ENCODE data around the gene ST3GAL2.
"Not testable (repeated sequence)": the region's sequence is repeated elsewhere in the genome, so short reads cannot be mapped to it uniquely, and the experiment has no call there.

Gene ST3GAL2

DNA sequence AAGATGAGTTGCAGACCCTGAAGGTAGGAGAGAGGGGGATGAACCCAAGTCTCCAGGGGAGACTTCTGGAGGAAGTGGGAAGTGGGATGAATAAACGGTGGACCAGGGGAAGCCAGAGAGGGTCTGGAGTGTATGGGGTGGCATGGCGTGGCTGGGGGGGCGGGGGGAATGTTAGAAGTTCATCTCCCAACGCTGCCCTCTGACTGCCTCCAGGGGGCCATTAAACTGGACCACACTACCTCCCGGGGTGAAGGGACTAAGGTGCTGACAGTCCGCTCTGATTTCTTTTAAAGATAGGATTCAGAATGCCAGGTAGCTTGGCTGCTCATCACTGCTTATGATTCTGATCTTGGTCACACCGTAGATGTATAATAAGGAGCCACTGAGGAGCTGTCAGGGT is 21.2 kb downstream of the ST3GAL2 start:
- no peak for DNase-seq (ENCODE audit: low read depth)

DNA sequence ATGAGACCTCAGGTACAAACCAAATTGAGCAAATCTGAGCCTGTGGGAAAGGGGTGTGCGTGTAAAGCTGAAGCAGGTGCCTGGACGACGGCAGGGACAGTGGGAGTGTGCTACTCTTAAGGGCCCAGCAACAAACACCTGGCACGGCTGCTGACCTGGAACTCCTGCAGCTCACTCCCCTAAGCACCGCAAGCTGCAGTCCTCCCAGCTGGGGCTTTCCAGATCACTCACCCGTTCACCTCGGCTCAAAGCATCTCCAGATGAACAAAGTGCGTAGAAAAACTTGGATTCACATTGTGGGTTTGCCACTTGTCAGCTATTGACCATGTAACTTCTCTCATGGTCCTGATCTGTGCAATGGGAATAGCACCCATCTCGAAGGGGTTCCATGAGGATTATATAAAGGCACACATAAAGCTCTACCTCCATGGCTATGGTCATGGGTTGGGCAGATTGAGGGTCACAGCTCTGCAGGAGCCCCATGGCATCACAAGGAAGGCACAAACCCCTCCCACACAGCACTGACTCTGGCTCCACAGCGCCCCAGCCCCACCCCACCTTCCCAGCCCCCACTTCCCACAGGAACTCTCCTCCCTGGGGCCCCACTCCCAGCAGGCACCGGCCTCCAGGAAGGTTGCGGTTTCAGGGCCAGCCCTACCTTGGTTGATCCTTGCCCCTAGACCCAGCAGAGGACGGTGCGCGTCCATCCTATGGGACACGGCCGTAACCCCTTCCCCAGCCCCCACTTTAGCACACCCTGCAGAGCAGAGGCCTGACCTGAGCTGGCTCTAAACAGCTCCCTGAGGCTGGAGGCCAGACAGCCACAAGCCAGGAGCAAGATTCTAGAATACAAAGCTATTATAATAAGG is 21.9 kb downstream of the ST3GAL2 start:
- DNase-seq (ENCODE audit: low read depth) = no peak

DNA sequence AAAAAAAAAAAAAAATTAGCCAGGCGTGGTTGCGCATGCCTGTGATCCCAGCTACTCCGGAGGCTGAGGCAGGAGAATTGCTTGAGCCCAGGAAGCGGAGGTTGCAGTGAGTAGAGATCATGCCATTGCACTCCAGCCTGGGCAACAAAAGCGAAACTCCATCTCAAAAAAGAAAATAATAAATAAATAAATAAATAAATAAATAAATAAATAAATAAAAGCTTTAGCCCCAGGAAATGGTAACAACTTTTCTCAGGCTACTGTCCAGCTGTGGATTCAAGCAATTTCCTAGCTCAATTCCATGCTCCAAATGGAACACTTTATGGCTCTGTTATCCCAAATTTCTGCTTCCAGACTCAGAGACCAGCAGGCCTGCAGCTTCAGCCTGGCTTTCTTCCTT is 25.3 kb downstream of the ST3GAL2 start:
- DNase-seq (ENCODE audit: low read depth) = not testable (repeated sequence)

DNA sequence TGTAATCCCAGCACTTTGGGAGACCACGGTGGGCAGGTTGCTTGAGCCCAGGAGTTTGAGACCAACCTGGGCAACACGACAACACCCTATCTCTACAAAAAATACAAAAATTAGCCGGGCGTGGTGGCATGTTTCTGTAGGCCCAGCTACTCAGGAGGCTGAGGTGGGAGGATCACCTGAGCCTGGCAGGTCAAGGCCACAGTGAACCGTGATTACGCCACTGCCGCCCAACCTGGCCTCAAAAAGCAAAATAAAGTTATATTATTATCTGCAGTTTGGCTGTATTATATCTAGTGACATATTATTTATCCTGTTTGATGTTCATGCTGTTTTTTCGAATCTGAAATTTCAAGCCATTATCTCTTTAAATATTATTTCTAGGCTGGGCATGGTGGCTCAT is 26.5 kb downstream of the ST3GAL2 start:
- DNase-seq (ENCODE audit: low read depth) = no peak

DNA sequence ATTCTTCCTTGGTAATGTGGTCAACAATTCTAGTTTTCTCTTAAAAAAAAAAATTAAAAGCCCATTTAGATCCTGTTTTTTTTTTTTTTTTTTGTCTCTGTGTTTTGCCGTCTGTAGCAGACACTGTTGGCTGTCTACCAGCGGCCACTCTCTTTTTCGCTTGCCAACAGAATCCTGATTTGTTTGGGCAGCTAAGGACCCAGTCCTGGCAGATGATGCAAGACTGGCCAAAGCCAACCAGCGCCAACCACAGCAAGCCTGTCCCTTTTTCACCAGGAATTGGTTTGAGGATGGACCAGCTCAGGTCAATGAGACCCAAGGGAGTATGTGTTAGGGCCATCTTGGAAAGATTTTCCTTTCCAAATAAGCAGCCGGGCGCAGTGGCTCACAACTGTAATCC is 28.2 kb downstream of the ST3GAL2 start:
- DNase-seq (ENCODE audit: low read depth) = no peak

DNA sequence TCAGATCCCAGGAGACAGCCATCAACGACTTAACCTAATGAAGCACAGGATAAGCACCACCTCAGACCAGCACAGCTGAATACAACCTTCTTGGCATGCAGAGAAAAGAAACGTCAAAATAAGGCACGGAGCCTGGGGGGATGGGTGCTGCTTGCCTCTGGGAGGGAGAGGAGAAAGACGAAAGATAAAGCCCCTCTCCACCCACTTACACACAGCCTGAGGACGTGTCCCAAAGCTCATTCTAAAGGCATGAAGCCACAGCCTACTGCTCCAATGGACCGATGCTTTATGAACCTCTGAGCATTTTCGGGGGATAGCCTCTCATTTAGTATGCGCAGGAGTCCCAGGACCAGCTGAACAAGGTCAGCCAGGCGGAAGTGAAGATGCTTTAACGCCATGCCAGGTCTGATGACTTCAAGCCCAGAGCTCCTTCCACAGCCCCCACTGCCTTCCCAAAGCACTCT is 31.1 kb downstream of the ST3GAL2 start:
- DNase-seq (ENCODE audit: low read depth) = no peak

DNA sequence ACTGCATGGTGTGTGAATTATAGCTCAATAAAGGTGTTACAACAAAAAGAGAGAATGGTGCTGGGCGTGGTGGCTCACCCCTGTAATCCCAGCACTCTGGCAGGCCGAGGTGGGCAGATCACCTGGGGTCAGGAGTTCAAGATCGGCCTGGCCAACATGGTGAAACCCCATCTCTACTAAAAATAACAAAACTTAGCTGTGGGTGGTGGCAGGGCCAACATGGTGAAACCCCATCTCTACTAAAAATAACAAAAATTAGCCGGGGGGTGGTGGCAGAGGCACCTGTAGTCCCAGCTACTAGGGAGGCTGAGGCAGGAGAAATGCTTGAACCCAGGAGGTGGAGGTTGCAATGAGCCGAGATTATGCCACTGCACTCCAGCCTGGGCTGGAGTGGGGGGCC is 32.8 kb downstream of the ST3GAL2 start:
- not testable (repeated sequence) for DNase-seq (ENCODE audit: low read depth)

DNA sequence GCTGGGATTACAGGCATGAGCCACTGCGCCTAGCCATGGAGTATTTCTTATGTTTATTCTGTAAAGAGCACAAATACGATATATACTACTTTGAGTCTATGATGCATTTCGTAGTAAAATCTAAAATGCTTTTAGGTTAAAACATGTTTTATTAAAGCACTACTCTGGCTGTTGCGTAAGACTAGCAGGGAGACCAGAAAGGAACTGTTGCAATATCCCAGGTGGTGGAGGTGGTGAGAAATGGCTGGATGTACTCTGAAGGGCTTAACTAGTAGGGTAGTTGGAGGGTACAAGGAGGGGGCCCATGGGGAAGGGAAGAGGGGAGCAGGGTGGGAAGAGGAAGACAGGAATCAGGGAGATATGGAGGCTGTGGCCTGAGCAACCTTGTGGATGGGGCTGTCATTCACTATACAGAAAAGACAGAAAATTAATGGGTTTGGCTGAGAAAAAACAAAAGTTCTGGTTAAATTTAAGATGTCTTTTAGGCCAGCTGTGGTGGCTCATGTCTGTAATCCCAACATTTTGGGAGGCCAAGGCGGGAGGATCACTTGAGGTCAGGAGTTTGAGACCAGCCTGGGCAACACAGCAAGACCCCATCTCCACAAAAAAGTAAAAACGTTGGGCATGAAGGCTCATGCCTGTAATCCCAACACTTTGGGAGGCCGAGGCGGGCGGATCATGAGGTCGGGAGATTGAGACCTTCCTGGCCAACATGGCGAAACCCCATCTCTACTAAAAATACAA is 35.8 kb downstream of the ST3GAL2 start:
- no peak for DNase-seq (ENCODE audit: low read depth)

DNA sequence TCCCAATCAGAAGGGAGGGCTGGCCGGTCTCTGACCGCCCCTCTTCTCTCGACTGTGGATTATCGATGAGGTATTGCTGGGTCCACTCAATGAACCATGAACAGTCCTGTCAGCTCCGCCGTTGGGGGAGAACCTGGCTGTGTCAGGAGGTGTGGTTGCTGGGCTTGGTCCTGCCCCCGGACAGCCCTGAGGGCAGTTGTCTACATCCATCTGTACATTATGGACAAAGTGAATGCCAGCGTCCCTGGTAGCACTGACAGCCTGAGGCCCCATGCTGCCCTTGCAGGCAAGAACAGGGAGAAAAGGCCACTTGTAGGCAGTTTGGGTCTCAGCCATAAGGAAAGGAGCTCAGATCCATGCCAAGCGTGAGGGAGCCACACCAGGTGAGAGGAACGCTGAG is 38.9 kb downstream of the ST3GAL2 start:
- DNase-seq (ENCODE audit: low read depth) = no peak

DNA sequence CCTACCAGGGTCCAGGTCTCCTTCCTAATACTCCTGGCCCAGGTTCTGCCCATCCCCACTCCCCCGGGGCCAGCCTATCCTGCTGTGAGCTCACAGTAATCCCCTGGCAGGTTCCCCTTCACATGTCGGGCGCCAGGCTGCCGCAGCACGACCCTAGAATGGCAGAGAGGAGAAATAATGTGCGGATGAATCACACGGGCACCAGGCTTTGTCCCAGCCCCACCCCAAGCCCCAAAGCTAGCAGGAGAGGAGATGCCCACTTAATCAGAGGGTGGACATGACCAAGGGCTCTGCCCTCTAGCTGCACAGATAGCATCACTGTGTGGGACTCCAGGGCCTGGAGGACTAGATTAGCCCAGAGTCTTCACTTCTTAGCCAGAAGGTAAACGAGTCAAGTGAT is 39.5 kb downstream of the ST3GAL2 start:
- DNase-seq (ENCODE audit: low read depth) = no peak

DNA sequence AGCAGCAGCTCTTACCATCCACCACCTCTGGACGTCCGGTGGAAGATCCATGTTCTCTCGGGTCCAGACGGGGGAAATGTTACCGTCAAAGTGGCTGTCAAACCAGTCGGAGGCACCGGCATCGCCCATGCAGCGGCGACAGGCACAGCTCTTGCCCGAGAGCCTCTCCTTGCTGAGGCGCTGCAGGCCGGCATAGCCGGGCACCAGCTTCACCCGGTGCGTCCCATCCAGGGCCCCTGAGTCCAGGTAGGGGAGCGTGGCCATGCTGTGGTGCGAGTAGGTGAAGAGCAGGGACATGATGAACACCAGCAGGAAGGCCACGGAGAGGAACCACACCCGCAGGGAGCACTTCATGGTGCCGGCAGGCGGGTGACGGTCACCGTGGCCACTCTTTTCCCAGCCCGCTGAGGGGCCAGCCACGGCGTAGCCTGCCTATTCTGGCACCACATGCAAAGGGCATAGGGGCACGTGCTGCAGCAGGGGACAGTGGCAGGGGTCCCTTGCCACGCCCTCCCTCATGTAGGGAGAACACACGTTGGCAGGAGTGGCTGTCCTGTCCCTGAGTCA is 40.6 kb downstream of the ST3GAL2 start:
- no peak for DNase-seq (ENCODE audit: low read depth)

DNA sequence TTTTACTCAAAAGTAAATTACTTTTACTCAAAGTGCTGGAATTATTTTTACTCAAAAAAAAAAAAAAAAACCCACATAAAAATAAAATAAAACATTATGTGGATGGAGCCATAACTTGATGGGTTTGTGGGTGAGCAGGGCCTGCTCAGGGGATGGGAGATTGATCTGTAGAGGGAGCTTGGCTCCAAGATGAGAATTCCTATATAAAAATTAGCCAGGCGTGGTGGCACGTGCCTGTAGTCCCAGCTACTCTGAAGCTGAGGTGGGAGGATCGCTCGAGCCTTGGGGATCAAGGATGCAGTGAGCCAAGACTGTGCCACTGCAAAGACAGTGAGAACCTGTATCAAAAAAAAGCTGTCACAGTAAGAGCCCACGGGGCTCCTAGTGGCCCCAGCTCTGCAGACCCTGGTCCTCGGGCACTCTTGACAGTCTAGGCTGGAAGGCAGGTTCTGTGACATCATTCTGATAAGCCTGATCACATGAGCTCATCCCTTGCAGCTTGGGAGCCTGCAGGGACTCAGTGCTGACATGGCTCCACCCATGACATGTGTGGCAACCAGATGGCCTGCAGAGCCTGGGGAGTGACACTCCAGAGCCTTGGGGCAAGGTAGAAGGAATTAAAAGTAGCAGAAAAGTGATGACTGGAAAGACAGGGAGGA is 42.5 kb downstream of the ST3GAL2 start:
- DNase-seq (ENCODE audit: low read depth) = no peak

DNA sequence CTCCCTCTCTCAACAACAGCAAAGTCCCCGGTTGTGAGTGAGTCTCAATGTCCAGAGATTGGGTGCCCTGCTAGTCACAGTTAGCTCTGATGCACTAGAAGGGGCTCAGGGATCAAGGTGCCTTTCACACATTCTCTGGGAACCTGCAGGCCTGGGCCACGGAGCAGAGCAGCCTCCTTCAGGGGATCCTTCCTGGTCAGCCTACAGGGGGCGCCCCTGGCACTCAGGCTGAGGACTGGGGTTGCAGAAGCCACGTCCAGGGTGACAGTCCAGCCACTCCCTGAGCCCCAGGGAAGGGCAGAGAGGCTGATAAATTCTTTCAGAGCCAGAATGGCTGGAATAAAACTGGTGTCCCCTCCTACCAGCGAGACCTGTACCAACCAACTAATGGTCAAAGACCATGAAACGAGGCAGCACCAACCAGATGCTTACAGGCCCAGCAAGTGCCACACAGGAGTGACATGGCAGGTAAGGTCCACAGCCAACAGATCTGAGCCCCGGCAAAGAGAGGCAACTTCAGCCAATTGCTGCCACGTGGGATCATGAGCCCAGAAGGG is 43.5 kb downstream of the ST3GAL2 start:
- DNase-seq (ENCODE audit: low read depth) = no peak

DNA sequence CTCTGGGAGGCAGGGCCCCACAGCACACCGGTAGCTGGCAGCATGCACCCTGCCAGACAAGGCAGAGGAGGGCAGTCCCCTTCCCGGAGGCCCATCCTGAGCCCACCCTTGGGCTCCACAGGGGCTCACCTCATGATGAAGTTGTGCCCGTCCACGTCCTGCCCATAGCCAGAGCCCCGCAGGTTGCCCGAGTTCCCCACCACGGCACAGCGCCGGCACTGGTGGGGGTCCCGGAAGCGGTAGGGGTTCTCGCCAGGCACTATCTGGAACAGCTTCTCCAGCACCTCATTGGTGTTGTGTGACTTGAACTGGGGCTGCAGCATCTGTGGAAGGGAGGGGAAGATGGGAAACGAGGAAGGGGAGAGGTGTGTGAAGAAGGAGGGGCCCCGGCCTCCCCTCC is 44.0 kb downstream of the ST3GAL2 start:
- DNase-seq (ENCODE audit: low read depth) = no peak

DNA sequence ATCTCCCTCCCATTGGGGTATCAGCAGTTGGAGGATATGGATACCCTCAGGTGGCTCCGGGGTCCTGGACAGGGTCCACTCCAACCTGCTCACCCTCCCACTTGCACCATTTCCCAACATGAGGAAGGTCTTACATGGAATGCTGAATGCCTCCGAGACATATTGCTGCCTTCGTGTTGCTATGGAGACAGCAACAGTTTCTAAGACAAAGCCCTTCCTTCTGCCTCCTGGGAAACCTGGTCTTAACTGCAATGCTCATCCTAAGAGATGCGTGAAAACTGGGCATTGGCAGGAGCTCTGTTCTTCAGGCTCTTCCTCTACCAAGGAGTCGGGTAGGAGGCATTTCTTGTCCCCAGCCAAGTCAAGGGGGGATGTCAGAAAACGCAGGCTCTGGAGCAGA is 45.2 kb downstream of the ST3GAL2 start:
- DNase-seq (ENCODE audit: low read depth) = no peak

DNA sequence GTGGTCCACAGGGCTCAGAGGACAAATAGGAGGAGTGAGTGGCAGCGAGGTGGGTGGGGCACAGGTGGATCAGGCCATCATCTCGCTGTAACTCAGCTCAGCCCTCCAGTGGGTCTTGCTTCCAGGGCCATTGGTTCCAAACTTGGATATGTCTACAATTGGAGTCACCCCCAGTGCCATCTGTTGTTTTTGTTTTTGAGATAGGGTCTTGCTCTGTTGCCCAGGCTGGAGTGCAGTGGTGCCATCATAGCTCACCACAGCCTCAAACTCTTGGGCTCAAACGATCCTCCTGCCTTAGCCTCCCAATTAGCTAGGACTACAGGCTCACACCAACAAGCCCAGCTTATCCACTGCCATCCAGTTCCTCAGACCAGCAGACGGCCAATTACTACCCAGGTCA is 46.3 kb downstream of the ST3GAL2 start:
- DNase-seq (ENCODE audit: low read depth) = no peak

DNA sequence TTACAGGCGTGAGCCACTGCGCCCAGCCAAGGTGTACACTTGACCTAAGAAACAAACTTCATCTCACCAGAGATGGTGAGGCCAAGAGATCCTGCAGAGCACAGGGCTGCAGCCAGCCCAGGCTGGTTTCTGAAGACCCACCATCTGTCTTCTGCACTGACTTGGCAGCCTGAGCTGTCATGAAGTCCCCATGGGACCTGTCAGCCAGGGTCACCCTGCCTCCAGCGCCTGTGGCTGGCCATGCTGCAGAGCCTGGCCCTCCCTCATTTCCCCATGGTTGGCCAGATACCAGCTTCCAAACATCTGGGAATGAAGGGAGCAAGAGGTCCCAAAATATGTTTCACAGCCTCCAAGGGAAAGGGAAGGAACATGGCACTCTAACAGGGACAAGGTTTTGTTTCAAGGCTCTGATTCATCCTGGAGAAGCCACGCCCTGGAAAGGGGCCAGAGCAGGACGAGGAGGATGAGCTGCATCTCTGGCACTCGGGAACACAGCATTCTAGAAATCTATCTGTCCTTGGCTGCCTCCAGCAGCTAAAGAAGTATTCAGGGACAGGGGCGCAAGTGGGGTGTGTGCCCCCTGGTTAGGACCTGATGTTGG is 46.9 kb downstream of the ST3GAL2 start:
- DNase-seq (ENCODE audit: low read depth) = peak; percentile 61

DNA sequence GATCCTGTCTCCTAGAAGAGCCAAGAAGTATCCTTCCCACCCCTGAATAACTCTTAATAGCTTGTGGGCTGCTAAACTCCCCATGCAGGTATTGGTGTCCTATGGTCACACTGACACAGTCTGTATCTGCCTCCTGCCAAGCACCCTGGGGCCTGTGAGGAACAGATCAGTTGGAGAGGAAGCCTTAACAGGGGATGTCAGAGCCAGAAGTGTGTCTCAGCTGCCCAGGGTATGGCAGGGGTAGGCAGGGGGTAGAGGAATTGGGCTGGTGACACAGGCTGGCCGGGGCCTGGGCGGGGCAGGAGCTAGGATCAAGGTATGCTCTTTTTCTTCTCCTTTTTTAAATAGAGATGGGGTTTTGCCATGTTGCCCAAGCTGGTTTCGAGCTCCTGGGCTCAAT is 47.5 kb downstream of the ST3GAL2 start:
- DNase-seq (ENCODE audit: low read depth) = no peak

DNA sequence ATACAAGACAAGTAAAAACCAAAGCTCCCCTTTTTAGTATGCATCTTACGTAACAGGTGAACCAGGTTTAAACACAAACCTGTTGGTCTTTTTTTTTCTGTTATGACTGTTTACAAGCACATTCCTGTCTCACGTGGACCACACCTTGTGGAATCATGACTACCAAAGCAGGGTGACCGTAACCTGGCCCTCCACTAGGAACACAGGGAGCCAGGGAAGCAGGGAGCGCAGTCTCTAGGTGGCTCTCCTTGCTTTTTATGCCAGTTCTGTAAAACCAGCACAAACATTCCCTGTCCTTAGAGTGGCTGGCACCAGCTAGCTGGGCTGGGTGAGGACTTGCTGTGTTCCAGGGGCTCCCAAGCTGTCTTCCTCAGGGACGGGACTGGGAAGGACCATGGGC is 48.1 kb downstream of the ST3GAL2 start:
- DNase-seq (ENCODE audit: low read depth) = no peak

DNA sequence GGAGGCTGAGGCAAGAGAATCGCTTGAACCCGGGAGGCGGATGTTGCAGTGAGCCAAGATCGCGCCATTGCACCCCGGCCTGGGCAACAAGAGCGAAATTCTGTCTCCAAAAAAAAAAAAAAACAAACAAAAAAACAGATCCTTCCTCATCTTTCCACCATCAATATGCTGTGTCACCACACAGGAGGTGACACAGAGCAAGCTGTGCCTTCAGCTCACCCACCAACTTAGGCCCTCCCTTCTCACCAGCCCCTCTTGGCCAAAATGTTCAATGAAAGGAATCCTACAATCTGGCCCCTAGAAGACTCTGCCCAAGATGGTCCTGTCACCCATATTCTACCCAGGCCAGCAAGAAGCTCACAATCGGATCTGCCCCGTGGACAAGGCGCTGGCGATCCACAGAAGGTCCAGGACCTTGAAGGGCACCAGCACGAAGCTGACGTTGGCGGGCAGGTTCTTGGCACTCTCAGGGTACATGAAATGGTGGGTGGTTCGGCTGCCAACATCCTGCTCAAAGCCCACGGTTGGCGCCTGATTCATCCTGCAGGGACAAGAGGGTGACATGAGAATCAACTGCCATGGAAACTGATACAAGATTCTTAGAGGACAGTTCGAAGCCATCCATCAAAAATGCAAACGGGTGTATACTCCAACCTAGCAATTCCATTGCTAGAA is 50.8 kb downstream of the ST3GAL2 start:
- no peak for DNase-seq (ENCODE audit: low read depth)

DNA sequence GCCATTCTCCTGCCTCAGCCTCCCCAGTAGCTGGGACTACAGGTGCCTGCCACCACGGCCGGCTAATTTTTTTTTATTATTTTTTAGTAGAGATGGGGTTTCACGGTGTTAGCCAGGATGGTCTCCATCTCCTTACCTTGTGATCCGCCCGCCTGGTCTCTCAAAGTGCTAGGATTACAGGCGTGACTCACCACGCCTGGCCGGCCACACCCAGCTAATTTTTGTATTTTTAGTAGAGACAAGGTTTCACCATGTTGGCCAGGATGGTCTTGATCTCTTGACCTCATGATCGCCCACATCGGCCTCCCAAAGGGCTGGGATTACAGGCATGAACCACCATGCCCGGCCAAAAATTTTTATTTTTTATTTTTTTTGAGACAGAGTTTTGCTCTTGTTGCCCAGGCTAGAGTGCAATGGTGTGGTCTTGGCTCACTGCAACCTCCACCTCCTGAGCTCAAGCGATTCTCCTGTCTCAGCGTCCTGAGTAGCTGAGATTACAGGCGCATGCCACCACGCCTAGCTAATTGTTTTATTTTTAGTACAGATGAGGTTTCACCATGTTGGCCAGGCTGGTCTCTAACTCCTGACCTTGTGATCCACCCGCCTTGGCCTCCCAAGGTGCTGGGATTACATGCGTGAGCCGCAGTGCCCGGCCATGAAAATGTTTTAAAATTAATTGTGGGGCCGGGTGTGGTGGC is 52.5 kb downstream of the ST3GAL2 start:
- DNase-seq (ENCODE audit: low read depth) = not testable (repeated sequence)

Measured in GM04503 (cell line).